ENCODE data around the gene DLX3. TPM values are rescaled to one million over a fixed set of nuclear protein-coding genes. Genes with fewer than 3 reads are reported as not detected.

DLX3 gene
- total RNA-seq, 2 donors from 2014 or later = 0.58 to 1.4 TPM

DNA sequence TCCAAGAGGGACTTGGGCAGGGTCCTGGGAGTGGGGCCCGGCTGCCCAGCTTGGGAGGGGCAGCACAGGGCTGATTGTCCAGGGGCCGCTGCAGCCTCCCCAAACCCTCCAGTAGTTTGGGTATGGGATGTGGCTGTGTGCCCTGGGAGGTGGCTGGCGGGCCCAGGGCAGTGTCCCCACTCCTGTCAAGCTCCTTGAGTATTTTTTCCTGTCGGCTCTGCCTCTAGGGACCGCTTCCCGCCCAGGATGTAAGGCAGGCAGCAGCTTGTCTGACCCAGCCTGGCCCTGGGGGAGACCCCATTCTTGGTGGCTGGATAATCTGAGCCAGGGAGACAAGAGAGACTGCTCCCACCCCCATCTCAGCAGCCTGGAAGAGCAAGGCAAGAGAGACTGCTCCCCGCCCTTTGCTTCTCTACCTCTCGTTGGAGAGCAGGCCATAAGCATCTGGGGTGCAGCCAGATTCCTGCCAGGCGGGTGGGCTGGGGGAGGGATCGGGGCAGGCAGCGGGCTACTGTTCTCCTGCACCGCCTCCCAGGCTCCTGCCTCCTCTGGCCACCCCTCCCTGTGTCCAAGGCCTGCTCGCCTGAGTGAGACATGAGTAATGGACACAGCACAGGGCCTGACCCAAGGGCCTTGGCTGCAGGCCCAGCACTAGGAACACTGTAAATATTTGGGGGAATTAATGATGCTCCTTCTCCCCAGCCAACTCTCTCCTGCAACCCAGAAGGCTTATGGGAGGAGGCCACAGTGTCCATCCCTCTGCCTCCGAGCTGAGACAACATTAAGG is 42.5 kb upstream of the DLX3 start:
- no peak overlapping the region for H3K4me3 ChIP-seq (ENCODE audit: low read length)
- TF ChIP-seq, protein P1, sequence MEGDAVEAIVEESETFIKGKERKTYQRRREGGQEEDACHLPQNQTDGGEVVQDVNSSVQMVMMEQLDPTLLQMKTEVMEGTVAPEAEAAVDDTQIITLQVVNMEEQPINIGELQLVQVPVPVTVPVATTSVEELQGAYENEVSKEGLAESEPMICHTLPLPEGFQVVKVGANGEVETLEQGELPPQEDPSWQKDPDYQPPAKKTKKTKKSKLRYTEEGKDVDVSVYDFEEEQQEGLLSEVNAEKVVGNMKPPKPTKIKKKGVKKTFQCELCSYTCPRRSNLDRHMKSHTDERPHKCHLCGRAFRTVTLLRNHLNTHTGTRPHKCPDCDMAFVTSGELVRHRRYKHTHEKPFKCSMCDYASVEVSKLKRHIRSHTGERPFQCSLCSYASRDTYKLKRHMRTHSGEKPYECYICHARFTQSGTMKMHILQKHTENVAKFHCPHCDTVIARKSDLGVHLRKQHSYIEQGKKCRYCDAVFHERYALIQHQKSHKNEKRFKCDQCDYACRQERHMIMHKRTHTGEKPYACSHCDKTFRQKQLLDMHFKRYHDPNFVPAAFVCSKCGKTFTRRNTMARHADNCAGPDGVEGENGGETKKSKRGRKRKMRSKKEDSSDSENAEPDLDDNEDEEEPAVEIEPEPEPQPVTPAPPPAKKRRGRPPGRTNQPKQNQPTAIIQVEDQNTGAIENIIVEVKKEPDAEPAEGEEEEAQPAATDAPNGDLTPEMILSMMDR (conservative IDR thresholded peaks at IDR 0.05) = no peak
- H3K27me3 ChIP-seq (ENCODE audit: control insufficient read depth, insufficient read depth, low read length, poor library complexity, severe bottlenecking) = no peaks in the 10 kb centered on the region
- peaks cover 5% of the 10 kb centered on the region for H3K27me3 Mint-ChIP-seq (ENCODE audit: insufficient read depth)
- no peaks in the 10 kb centered on the region for H3K9me3 Mint-ChIP-seq
- H3K36me3 Mint-ChIP-seq (ENCODE audit: low read depth) = no peaks in the 10 kb centered on the region
- DNase-seq = no peak
- 89 to 100% methylated on average over 1 to 14 of the region's 14 CpGs for WGBS, 2 experiments (ENCODE audit: insufficient coverage in 1 of 2, insufficient read length in 1 of 2)
- H3K27ac ChIP-seq (ENCODE audit: low read depth, low read length) = no peak overlapping the region
- peak overlapping the region; percentile 12 for H3K4me3 Mint-ChIP-seq
- no peaks in the 10 kb centered on the region for H3K36me3 ChIP-seq (ENCODE audit: control insufficient read depth, insufficient read depth, low read length)
- H3K9me3 ChIP-seq (ENCODE audit: control insufficient read depth, low read length) = no peaks in the 10 kb centered on the region
- H3K27ac Mint-ChIP-seq = no peak overlapping the region
- peaks cover 16% of the 10 kb centered on the region for H3K4me1 ChIP-seq (ENCODE audit: control insufficient read depth, insufficient read depth, low read length)
- no peak overlapping the region for H3K9ac ChIP-seq (ENCODE audit: extremely low read depth, low read length, poor library complexity, severe bottlenecking)
- peaks cover 32% of the 10 kb centered on the region for H3K4me1 Mint-ChIP-seq

- H3K27ac ChIP-seq (ENCODE audit: low read depth, low read length) = no peak overlapping the region
- H3K27me3 Mint-ChIP-seq (ENCODE audit: insufficient read depth) = peaks cover 5% of the 10 kb centered on the region
- H3K9me3 Mint-ChIP-seq = no peaks in the 10 kb centered on the region
- peak overlapping the region; percentile 12 for H3K4me3 Mint-ChIP-seq
- H3K27ac Mint-ChIP-seq = peak overlapping the region; percentile 11
- no peaks in the 10 kb centered on the region for H3K27me3 ChIP-seq (ENCODE audit: control insufficient read depth, insufficient read depth, low read length, poor library complexity, severe bottlenecking)
- H3K4me1 ChIP-seq (ENCODE audit: control insufficient read depth, insufficient read depth, low read length) = peaks cover 16% of the 10 kb centered on the region
- peaks cover 32% of the 10 kb centered on the region for H3K4me1 Mint-ChIP-seq
- no peaks in the 10 kb centered on the region for H3K36me3 ChIP-seq (ENCODE audit: control insufficient read depth, insufficient read depth, low read length)
- TF ChIP-seq, protein P1 (conservative IDR thresholded peaks at IDR 0.05) = no peak
- H3K9ac ChIP-seq (ENCODE audit: extremely low read depth, low read length, poor library complexity, severe bottlenecking) = no peak overlapping the region
- WGBS, 2 experiments (ENCODE audit: insufficient coverage in 1 of 2, insufficient read length in 1 of 2) = 61 to 75% methylated on average over 6 to 11 of the region's 11 CpGs
- no peak overlapping the region for H3K4me3 ChIP-seq (ENCODE audit: low read length)
- no peaks in the 10 kb centered on the region for H3K36me3 Mint-ChIP-seq (ENCODE audit: low read depth)
- no peaks in the 10 kb centered on the region for H3K9me3 ChIP-seq (ENCODE audit: control insufficient read depth, low read length)
- no peak for DNase-seq
These were observed 41.6 kb upstream of the DLX3 start for GRCh38 chr17:50036455-50037261.

GRCh38 chr17:50035945-50036344 is 40.9 kb upstream of the DLX3 start:
- peaks cover 5% of the 10 kb centered on the region for H3K27me3 Mint-ChIP-seq (ENCODE audit: insufficient read depth)
- H3K9me3 ChIP-seq (ENCODE audit: control insufficient read depth, low read length) = no peaks in the 10 kb centered on the region
- H3K27ac ChIP-seq (ENCODE audit: low read depth, low read length) = no peak overlapping the region
- no peaks in the 10 kb centered on the region for H3K36me3 ChIP-seq (ENCODE audit: control insufficient read depth, insufficient read depth, low read length)
- H3K4me3 ChIP-seq (ENCODE audit: low read length) = no peak overlapping the region
- no peak for DNase-seq
- H3K27me3 ChIP-seq (ENCODE audit: control insufficient read depth, insufficient read depth, low read length, poor library complexity, severe bottlenecking) = no peaks in the 10 kb centered on the region
- peak overlapping the region; percentile 11 for H3K4me3 Mint-ChIP-seq
- 90% methylated on average over 1 of the region's 1 CpG; no CpG with 5 or more reads in 1 of the 2 experiments for WGBS, 2 experiments (ENCODE audit: insufficient coverage in 1 of 2, insufficient read length in 1 of 2)
- no peak overlapping the region for H3K27ac Mint-ChIP-seq
- H3K4me1 Mint-ChIP-seq = peaks cover 32% of the 10 kb centered on the region
- peaks cover 16% of the 10 kb centered on the region for H3K4me1 ChIP-seq (ENCODE audit: control insufficient read depth, insufficient read depth, low read length)
- TF ChIP-seq, protein P1 (conservative IDR thresholded peaks at IDR 0.05) = no peak
- no peaks in the 10 kb centered on the region for H3K9me3 Mint-ChIP-seq
- no peaks in the 10 kb centered on the region for H3K36me3 Mint-ChIP-seq (ENCODE audit: low read depth)
- H3K9ac ChIP-seq (ENCODE audit: extremely low read depth, low read length, poor library complexity, severe bottlenecking) = no peak overlapping the region
